Activated CD4-positive, alpha-beta T cell treated with anti-CD3 and anti-CD28 coated beads, Interleukin-2, amount 10 ng/mL, durations not matched to agents 24 days and 14 days (primary cell): ENCODE measurements around the gene BSND. TPM values are rescaled to one million over a fixed set of nuclear protein-coding genes. Genes with fewer than 3 reads are reported as not detected.

Source experiments
- DNase-seq: peaks from one replicate; pipeline ENCODE4 v3.0.0; 2022
- H3K27ac Mint-ChIP-seq: one replicate; pipeline ENCODE4 v1.8.0; 2022; ENCODE audit warnings: mild to moderate bottlenecking, mixed read lengths
- H3K27me3 Mint-ChIP-seq: one replicate; pipeline ENCODE4 v1.8.0; 2022; ENCODE audit warnings: mixed read lengths
- H3K36me3 Mint-ChIP-seq: one replicate; pipeline ENCODE4 v1.8.0; 2022; ENCODE audit warnings: low read depth, mild to moderate bottlenecking, mixed read lengths
- H3K4me1 Mint-ChIP-seq: one replicate; pipeline ENCODE4 v1.8.0; 2021; ENCODE audit warnings: mixed read lengths
- H3K4me3 Mint-ChIP-seq: one replicate; pipeline ENCODE4 v1.8.0; 2022; ENCODE audit warnings: mild to moderate bottlenecking, moderate library complexity, mixed read lengths
- H3K9me3 Mint-ChIP-seq: one replicate; pipeline ENCODE4 v1.8.0; 2021; ENCODE audit warnings: mixed read lengths
- intact Hi-C: fragments of 100-400 bp; cut with micrococcal nuclease; formaldehyde crosslinking; loops from one replicate; pipeline ENCODE4 v1.15.1; 2023
- total RNA-seq: library from RNA; stranded (reverse); gene quantifications from 2 replicates; pipeline ENCODE4 v1.2.3, GENCODE V29; 2022

The BSND gene
- total RNA-seq, 1 donor from 2014 or later = not detected

- Mint-ChIP-seq H3K4me1 (peaks cover 8% of the 10 kb centered on the region), H3K9me3 (no peaks in the 10 kb centered on the region), H3K36me3 (no peaks in the 10 kb centered on the region), H3K4me3 (no peak overlapping the region), H3K27me3 (no peaks in the 10 kb centered on the region), H3K27ac (no peak overlapping the region)
- DNase-seq = no peak
- intact Hi-C loops = no loop called here
These were observed 57.4 kb downstream of the BSND start for GRCh38 chr1:55055951-55056631.

- Mint-ChIP-seq H3K36me3 (no peaks in the 10 kb centered on the region), H3K9me3 (no peaks in the 10 kb centered on the region), H3K4me3 (no peak overlapping the region), H3K27me3 (no peaks in the 10 kb centered on the region), H3K4me1 (peaks cover 8% of the 10 kb centered on the region), H3K27ac (no peak overlapping the region)
- no peak for DNase-seq
- intact Hi-C loops = no loop called here
These were observed 57.9 kb downstream of the BSND start for GRCh38 chr1:55056632-55056992.

GRCh38 chr1:55057270-55057955 is 58.7 kb downstream of the BSND start:
- Mint-ChIP-seq H3K4me1 (peaks cover 8% of the 10 kb centered on the region), H3K27ac (no peak overlapping the region), H3K4me3 (no peak overlapping the region), H3K9me3 (no peaks in the 10 kb centered on the region), H3K36me3 (no peaks in the 10 kb centered on the region), H3K27me3 (no peaks in the 10 kb centered on the region)
- DNase-seq = no peak
- intact Hi-C loops = no loop called here

GRCh38 chr1:55057956-55058298 is 59.2 kb downstream of the BSND start:
- no peak overlapping the region for H3K27ac Mint-ChIP-seq
- DNase-seq = no peak
- H3K36me3 Mint-ChIP-seq = no peaks in the 10 kb centered on the region
- intact Hi-C loops = no loop called here
- H3K4me1 Mint-ChIP-seq = peaks cover 8% of the 10 kb centered on the region
- H3K9me3 Mint-ChIP-seq = no peaks in the 10 kb centered on the region
- no peaks in the 10 kb centered on the region for H3K27me3 Mint-ChIP-seq
- H3K4me3 Mint-ChIP-seq = no peak overlapping the region

GRCh38 chr1:55059302-55060132 is 60.8 kb downstream of the BSND start:
- Mint-ChIP-seq H3K9me3 (no peaks in the 10 kb centered on the region), H3K27me3 (no peaks in the 10 kb centered on the region), H3K4me1 (peaks cover 8% of the 10 kb centered on the region), H3K36me3 (no peaks in the 10 kb centered on the region), H3K4me3 (no peak overlapping the region), H3K27ac (no peak overlapping the region)
- DNase-seq = no peak
- intact Hi-C loops = no loop called here

- Mint-ChIP-seq H3K27ac (peak overlapping the region; percentile 71), H3K36me3 (no peaks in the 10 kb centered on the region), H3K27me3 (no peaks in the 10 kb centered on the region), H3K4me3 (no peak overlapping the region), H3K4me1 (peaks cover 8% of the 10 kb centered on the region), H3K9me3 (no peaks in the 10 kb centered on the region)
- peak; percentile 62 for DNase-seq
- intact Hi-C loops = no loop called here
These were observed 61.6 kb downstream of the BSND start for GRCh38 chr1:55060133-55060999.

GRCh38 chr1:55061000-55061705 is 62.4 kb downstream of the BSND start:
- peaks cover 2% of the 10 kb centered on the region for H3K36me3 Mint-ChIP-seq
- no peak overlapping the region for H3K4me3 Mint-ChIP-seq
- intact Hi-C loops = no loop called here
- H3K27me3 Mint-ChIP-seq = no peaks in the 10 kb centered on the region
- H3K9me3 Mint-ChIP-seq = no peaks in the 10 kb centered on the region
- DNase-seq = no peak
- H3K4me1 Mint-ChIP-seq = peaks cover 8% of the 10 kb centered on the region
- peak overlapping the region; percentile 15 for H3K27ac Mint-ChIP-seq

Other genes with a start within 250 kb of the BSND start
- 7.1 and 7.8 TPM in 2 replicates for gene PARS2, start 234.4 kb upstream of the BSND start, total RNA-seq
- gene TTC22, start 197.6 kb upstream of the BSND start, total RNA-seq = 1.6 TPM in 2 replicates
- 207 and 211 TPM in 2 replicates for gene DHCR24, start 111.7 kb upstream of the BSND start, total RNA-seq
- not detected in 2 replicates for gene TMEM61, start 18.3 kb upstream of the BSND start, total RNA-seq
- not detected in 2 replicates for gene PCSK9, start 40.6 kb downstream of the BSND start, total RNA-seq
- gene USP24, start 216.4 kb downstream of the BSND start, total RNA-seq = 48.4 and 49.5 TPM in 2 replicates